Mucosa of descending colon (tissue), 3 donors: ENCODE results near the gene FAM107B. TPM values are rescaled to one million over a fixed set of nuclear protein-coding genes. Genes with fewer than 3 reads are reported as not detected.

Experiments used
- ATAC-seq: fragments of 200-7000 bp; cut with Tn5 transposase; one replicate; pipeline ENCODE4 v1.9.1; 2020; ENCODE audit warnings: mild to moderate bottlenecking, moderate library complexity
- DNase-seq, 3 donors: peaks; one replicate each; pipeline ENCODE4 v3.0.0-alpha.2; 2020
- H3K36me3 ChIP-seq: fragments of 200-600 bp; one replicate; pipeline ENCODE4 v1.8.0; 2021; ENCODE audit warnings: low read depth, mild to moderate bottlenecking
- H3K4me1 ChIP-seq: fragments of 200-600 bp; one replicate; pipeline ENCODE4 v1.8.0; 2021; ENCODE audit warnings: low read depth, mild to moderate bottlenecking
- H3K4me3 ChIP-seq: fragments of 200-600 bp; one replicate; pipeline ENCODE4 v1.8.0; 2021; ENCODE audit warnings: mild to moderate bottlenecking
- H3K9me3 ChIP-seq: fragments of 200-600 bp; one replicate; pipeline ENCODE4 v1.8.0; 2021; ENCODE audit warnings: mild to moderate bottlenecking
- intact Hi-C, 2 donors: fragments of 100-400 bp; cut with DNase I in 1 of 2; cut with micrococcal nuclease in 1 of 2; formaldehyde crosslinking; loops; one replicate each; pipeline versions ENCODE4 v1.11.0 to v1.11.1; 2022; cut with DNase I, micrococcal nuclease
- total RNA-seq, 3 donors: library from RNA; stranded (reverse); fragmentation: NEBNext Ultra II Directional in 2 of 3; extraction: Animal tissue kit (Norgen Biotek cat#: 25700) in 2 of 3; gene quantifications; one replicate each; pipeline versions ENCODE4 v1.2.1 to v1.2.4, GENCODE V29; 2021 to 2023
- TF ChIP-seq, protein P1 (sequence below): fragments of 200-600 bp; IDR thresholded peaks from one replicate; pipeline ENCODE4 v1.8.0; 2022; ENCODE audit warnings: antibody characterized with exemption, mild to moderate bottlenecking
- donor health status: DM: no; HTN: no; CAD: no; lungs with moderate emphysema.
- donor health status: DM: no; HTN: no; CAD: no.
- donor health status: DM: no; HTN: yes; CAD: no.

The FAM107B gene
- total RNA-seq, 3 donors from 2014 or later: 45.6 to 77.7 (median 76.9) TPM

DNA sequence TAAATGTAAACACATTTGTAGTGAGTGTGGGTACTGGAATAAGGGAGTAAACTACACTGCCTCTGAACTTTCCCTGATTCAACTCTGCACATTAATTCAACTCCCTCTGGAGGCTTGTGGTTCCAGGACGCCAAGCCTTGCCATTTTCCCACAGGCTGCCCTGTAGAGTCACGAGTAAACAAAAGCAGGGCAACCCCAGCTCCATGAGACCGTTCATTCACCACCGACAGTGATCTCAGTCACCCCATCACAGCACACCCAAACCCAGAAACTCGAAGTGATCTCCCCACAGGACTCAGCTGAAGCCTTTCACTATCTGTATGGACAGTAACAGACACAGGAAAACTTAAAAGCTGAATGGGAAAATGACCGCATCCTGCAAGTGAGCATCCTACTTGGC, 225.2 kb downstream of the FAM107B start:
- no peaks in the 10 kb centered on the region for H3K36me3 ChIP-seq
- no peak overlapping the region for H3K4me3 ChIP-seq
- TF ChIP-seq, protein P1, sequence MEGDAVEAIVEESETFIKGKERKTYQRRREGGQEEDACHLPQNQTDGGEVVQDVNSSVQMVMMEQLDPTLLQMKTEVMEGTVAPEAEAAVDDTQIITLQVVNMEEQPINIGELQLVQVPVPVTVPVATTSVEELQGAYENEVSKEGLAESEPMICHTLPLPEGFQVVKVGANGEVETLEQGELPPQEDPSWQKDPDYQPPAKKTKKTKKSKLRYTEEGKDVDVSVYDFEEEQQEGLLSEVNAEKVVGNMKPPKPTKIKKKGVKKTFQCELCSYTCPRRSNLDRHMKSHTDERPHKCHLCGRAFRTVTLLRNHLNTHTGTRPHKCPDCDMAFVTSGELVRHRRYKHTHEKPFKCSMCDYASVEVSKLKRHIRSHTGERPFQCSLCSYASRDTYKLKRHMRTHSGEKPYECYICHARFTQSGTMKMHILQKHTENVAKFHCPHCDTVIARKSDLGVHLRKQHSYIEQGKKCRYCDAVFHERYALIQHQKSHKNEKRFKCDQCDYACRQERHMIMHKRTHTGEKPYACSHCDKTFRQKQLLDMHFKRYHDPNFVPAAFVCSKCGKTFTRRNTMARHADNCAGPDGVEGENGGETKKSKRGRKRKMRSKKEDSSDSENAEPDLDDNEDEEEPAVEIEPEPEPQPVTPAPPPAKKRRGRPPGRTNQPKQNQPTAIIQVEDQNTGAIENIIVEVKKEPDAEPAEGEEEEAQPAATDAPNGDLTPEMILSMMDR: no peak
- DNase-seq: no peak
- H3K9me3 ChIP-seq: no peaks in the 10 kb centered on the region
- H3K4me1 ChIP-seq: peaks cover 28% of the 10 kb centered on the region
- intact Hi-C loops: no loop called here
- no peak for ATAC-seq

DNA sequence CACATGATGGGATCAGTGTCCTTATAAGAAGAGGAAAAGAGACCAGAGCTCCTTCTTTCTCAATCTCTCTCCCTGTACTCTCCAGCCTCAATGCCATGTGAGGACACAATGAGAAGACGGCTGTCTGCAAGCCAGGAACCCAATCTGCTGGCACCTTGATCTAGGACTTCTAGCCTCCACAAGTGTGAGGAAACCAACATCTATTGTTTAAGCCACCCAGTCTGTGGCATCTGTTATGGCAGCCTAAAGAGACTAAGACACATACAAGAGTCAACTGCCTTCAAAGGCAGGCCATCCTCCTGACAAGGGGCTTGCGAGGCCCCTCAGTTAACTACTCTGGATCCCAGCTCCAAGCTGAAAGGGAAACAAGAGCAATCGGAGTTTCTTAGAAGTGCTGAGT, 225.7 kb downstream of the FAM107B start:
- peaks cover 23% of the 10 kb centered on the region for H3K4me1 ChIP-seq
- intact Hi-C loops: no loop called here
- ATAC-seq (no peak), DNase-seq (no peak)
- no peaks in the 10 kb centered on the region for H3K36me3 ChIP-seq
- no peak overlapping the region for H3K4me3 ChIP-seq
- no peaks in the 10 kb centered on the region for H3K9me3 ChIP-seq
- TF ChIP-seq, protein P1: no peak

DNA sequence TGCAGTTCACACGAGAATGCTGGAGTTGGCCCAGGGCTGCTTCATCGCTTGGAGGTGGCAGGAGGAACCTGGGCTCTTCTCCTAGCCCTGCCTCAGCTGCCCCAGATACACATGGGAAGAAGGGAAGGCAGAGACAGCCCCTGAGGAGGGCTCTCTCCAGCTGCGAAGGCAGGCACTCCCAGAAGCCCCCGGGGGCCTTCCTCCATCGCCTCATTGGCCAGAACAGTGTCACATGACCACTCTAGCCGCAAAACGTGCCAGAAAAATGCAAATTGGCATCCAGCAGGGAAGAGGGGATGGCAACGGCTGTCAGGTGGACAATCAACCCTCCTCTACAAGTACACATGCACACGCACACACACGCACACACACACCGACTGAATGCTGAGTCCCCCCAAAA, 226.2 kb downstream of the FAM107B start:
- Histone ChIP-seq H3K36me3 (no peaks in the 10 kb centered on the region), H3K9me3 (no peaks in the 10 kb centered on the region), H3K4me3 (no peak overlapping the region), H3K4me1 (peaks cover 18% of the 10 kb centered on the region)
- TF ChIP-seq, protein P1: no peak
- ATAC-seq (no peak), DNase-seq (no peak)
- intact Hi-C loops: no loop called here

DNA sequence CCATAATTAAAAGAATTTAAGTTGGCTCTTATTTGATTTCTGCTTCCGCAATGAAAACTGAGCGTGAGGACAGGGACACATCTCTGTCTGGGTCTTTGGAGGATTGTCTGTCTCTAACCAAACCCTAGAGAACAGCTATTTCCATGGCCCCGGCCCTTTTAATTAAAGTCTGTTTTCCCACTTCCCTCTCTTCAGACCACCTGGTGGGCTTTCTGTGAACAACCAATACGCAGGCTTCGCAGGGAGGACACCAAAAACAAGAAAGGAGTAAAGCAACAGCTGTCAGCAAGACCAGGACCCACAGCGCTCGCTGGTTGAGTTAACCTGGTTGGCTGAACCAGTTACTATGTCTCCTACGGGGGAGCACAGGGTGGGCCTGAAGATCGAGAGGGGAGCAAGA, 226.9 kb downstream of the FAM107B start:
- Histone ChIP-seq H3K4me1 (peaks cover 14% of the 10 kb centered on the region), H3K9me3 (no peaks in the 10 kb centered on the region), H3K36me3 (no peaks in the 10 kb centered on the region), H3K4me3 (no peak overlapping the region)
- DNase-seq (no peak), ATAC-seq (no peak)
- TF ChIP-seq, protein P1: no peak
- intact Hi-C loops: no loop called here

DNA sequence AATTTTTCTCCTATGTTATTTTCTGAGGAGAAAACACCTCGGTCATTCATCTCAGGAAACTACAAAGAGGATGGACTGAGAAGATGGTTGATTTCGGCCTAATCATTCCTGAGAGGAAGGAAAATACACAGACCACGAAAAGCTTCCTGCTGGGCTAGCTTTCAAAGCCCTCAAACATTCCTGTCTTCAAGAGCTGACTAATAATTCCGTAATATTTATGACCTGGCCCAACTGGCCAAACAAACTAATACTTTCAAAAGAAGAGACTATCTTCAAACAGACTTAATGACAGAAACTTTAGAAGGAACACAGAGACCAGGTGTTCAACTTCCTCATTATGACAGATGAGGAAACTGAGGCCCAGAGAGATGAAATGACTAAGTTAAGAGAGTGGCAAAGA, 228.9 kb downstream of the FAM107B start:
- intact Hi-C loops: no loop called here
- H3K9me3 ChIP-seq: no peaks in the 10 kb centered on the region
- H3K4me1 ChIP-seq: peaks cover 10% of the 10 kb centered on the region
- DNase-seq (no peak), ATAC-seq (no peak)
- TF ChIP-seq, protein P1: no peak
- no peak overlapping the region for H3K4me3 ChIP-seq
- no peaks in the 10 kb centered on the region for H3K36me3 ChIP-seq

DNA sequence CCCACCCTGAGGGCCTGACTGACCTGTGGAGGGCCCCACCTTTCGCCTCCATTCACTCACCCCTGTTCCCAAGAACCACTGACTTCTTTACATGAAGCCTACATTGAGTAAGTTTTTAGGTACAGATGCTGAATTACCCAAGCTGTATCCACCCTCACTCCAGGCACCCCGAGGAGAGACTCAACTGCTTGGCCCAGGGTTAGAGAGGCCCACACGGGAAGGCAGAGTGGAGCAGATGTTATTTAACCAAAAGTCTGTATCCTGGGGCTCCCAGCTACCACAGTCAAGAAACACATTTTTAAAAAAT, 230.8 kb downstream of the FAM107B start:
- intact Hi-C loops: no loop called here
- TF ChIP-seq, protein P1: no peak
- H3K4me1 ChIP-seq: no peaks in the 10 kb centered on the region
- no peak for DNase-seq
- H3K9me3 ChIP-seq: no peaks in the 10 kb centered on the region
- no peak for ATAC-seq
- no peak overlapping the region for H3K4me3 ChIP-seq
- H3K36me3 ChIP-seq: no peaks in the 10 kb centered on the region
